HG03196 (cell line): ENCODE data around the gene CIZ1.
A peak's percentile ranks its signal among the peaks of the same experiment; 100 is the strongest.

ENCODE experiments used
- ATAC-seq: cut with Tn5 transposase; IDR thresholded peaks from one replicate; pipeline ENCODE4 v1.9.1; 2021; ENCODE audit not compliant: unreplicated experiment

The CIZ1 gene

DNA sequence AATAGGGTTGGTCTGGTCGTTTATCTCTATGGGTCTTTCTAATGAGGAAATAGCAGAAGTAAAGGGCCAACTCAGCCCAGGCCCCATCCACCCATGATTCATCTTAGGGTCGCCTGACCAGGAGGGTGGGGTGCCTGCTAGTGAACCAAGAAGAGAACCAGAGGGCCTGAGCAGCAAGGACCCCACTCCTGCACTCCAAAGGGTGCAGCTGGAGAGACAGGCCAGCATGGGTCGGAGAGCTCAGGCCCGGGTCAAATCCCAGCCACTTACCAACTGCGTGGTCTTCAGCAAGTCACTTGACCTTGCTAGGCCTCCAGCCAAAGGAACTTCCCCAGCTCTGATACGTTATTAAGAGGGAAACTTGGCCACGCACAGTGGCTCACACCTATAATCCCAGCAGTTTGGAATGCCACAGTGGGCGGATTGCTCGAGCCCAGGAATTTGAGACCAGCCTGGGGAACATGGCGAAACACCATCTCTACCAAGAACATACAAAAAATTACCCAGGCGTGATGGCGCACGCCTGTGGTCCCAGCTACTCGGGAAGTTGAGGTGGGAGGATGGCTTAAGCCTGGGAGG lies 27.0 kb downstream of the CIZ1 start:
- no peak for ATAC-seq

GRCh38 chr9:128163523-128164306 lies 27.7 kb downstream of the CIZ1 start:
- ATAC-seq = no peak

GRCh38 chr9:128163027-128163515 lies 28.3 kb downstream of the CIZ1 start:
- no peak for ATAC-seq

DNA sequence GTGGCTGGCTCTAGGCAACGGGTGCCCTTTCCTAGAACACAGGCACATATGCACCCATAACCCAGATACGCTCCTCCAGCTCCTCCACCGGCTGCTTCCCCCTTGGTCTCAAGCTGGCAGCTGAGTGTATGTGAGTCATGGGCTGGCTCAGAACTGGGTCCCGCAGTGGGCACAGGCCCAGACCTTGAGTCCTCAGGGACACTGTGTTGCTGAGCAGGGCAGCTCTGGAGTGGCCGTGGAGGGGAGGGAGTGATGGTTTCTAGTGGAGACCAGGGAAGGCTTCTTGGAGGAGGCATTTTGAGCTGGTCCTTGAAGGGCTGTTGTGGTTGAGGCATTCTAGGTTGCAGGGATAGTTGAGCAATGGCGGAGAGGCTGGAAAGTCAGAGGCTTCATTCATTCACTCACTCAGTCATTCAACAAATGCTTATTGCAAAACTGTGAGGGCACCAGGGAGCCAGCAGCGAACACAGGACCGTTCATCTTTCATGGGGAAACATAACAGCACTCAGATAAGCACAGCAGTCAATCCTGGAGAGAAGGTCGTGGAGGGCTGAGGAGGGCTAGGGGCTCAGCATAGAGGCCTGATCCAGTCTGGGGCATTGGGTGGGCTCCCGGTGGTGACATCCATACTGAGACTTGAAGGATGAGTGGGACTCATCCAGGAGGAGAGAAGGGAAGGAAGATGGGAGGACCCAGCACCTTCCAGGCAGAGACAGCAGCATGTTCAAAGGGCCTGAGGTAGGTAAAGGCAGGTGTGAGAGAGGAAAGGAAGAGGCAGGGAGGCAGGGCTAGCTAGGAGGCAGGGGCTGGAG lies 29.0 kb downstream of the CIZ1 start:
- no peak for ATAC-seq

GRCh38 chr9:128161215-128161902 lies 30.0 kb downstream of the CIZ1 start:
- no peak for ATAC-seq

DNA sequence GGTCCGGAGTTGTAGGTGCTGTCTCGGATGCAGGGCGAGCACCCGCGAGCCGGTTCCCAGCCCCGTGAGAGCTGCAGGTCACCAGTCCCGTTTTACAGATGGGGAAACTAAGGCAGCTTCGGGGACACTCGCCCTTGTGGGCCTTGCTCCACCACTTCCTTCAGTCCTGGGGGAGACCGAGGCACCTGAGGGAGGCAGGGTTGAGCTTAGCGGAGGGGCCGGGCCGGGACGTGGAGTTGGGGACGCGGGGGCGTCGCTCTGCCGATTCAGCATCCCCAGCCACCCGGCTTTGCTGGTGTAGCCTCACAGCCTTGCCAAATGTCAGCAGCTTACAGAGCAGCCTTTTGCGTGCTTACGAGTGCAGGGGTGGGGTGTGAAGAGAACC lies 30.8 kb downstream of the CIZ1 start:
- peak; percentile 20 for ATAC-seq

- ATAC-seq = peak; percentile 65
Measured at GRCh38 chr9:128159784-128160602, 31.4 kb downstream of the CIZ1 start, which contains the start of gene BBLN. BBLN (plus strand) TSS chr9:128160265; CDS start chr9:128160408, 143 bp downstream.

GRCh38 chr9:128159522-128159783 lies 31.9 kb downstream of the CIZ1 start:
- no peak for ATAC-seq

GRCh38 chr9:128155736-128156500 lies 35.5 kb downstream of the CIZ1 start:
- no peak for ATAC-seq

DNA sequence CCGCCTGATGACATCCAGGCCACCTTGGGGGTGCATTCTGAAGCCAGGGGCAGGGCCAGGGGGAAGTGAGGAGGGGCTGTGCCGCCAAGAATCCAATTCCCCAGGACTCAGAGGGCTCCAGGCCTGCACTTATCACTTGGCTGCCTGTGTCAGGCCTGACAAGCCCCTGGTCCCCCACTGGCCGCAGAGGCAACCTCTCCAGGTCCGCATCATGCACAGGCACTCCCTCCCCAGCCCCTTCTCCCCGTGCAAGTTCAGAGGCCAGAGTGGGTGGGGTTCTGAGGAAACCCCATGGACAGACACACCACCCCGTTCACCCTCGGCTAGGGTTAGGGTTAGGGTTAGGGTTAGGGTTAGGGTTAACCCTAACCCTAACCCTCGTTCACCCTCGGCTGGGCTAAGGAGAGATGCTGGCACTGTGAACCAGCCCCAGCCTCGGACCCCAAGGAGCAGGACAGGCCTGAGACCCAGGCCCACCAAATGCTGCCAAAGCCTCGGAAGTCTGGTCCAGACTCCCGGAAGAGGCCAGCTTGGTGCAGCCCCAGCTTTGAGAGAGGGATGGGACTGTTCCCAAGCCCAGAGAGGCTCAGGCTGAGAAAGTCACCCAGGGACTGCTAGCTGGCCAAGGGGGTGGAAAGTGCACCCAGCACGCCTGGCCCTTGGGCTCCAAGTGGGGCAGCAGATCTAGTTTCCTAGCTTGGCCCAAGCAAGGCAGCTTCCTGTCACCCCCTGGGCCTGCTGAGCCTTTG lies 37.3 kb downstream of the CIZ1 start:
- ATAC-seq = no peak

- ATAC-seq = no peak
Measured at GRCh38 chr9:128153060-128153946, 38.1 kb downstream of the CIZ1 start.

DNA sequence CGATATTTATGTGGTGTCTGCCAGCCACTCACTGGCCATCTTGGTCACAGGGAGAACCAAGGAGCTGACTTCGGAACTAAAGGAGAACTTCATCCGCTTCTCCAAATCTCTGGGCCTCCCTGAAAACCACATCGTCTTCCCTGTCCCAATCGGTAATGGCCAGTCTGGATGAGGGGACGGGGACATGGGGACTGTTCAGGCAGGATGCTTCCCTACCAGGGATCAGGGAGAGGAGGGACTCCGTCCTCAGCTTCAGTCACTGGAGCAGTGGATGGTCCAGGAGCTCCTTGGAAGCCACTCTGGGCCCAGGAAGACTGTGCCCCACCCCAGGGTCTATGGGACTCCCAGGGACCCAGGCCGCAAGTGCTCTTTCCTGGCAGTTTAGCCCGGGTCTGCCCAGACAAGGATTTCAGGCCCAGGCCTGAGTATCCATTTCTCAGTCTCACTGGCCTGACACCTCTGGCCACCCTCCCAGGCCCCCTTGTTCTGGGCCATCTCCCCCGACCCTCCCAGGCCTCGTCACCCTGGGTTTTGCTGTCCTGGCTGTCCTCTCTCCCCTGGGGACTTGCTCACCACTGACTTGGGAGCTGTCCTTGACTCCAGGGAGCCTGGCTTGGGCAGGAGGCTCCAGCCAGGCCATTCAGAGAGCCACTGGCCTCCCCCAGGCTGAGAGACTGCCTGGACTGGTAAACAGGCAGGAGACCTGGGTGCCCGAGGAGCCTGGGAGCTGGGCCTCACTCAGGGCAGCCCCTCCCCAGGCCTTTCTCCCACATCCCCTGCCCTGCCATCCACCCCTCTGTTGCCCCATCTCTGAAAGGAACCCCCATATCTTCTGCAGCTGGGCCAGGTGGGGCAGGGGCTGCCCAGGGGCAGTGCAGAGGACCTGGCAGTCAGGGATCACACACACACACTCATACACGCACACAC lies 39.0 kb downstream of the CIZ1 start:
- ATAC-seq = no peak

GRCh38 chr9:128151309-128152132 lies 39.9 kb downstream of the CIZ1 start:
- no peak for ATAC-seq

- no peak for ATAC-seq
Measured at GRCh38 chr9:128150594-128151308, 40.6 kb downstream of the CIZ1 start.

DNA sequence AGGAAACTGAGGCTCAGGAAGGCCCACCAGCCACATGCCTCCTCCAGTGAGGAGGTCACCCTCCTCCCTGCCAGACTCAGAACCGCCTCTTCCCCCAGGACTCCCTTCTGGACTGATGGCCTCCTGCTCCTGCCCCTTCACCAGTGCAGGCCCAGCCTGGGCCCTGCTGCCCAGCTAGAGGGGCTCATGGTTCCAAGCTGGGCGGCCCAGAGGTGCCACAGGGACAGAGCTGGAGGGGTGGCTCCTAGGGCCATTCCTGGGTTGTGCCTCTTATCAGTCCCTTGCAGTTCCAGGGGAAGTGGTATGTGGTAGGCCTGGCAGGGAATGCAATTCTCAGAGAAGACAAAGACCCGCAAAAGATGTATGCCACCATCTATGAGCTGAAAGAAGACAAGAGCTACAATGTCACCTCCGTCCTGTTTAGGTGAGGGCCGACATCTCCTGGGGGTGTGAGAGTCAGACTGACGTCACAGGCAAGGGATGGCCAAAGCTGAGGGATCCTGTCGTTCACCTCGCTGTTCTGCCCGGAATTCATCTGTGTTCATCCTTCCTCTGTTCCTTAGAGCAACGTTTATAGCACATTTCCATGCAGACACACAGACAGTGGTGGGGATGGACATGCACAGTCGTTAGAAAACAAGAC lies 41.3 kb downstream of the CIZ1 start:
- no peak for ATAC-seq
